ENCODE results near the gene MTRFR. TPM values are rescaled to one million over a fixed set of nuclear protein-coding genes. Genes with fewer than 3 reads are reported as not detected.
A peak's percentile ranks its signal among the peaks of the same experiment; 100 is the strongest.

The MTRFR gene
- total RNA-seq, 1 experiment from 2014 or later = 15.7 TPM

- TF ChIP-seq ERG (CRISPR knock-in tag; IDR thresholded peaks at IDR 0.05) = no peak
- TF ChIP-seq ZSCAN18 (CRISPR knock-in tag; IDR thresholded peaks at IDR 0.05) = no peak
Observed at GRCh38 chr12:123260081-123260480, 26.8 kb downstream of the MTRFR start (continued).

- Mint-ChIP-seq H3K36me3 (peaks cover 64% of the 10 kb centered on the region), H3K27ac (0 out of 2 replicates have a peak overlapping the region, but pooled peaks have one; percentile 20), H3K27me3 (ENCODE audit: low read depth) (no peaks in the 10 kb centered on the region), H3K4me1 (peaks cover 16% of the 10 kb centered on the region), H3K9me3 (no peaks in the 10 kb centered on the region), H3K4me3 (no peak overlapping the region)
- ATAC-seq = no peak
- CTCF ChIA-PET = interaction anchor here (1.0 to 1.3 kb wide), 2 partner anchors 9 kb away, joined by 3 read pairs; no protein-coding TSS in a partner anchor
- POLR2A ChIA-PET = no interaction called here
- TF ChIP-seq TEAD4 (CRISPR knock-in tag; IDR thresholded peaks at IDR 0.05) = no peak
- no peak for DNase-seq (ENCODE audit: low spot score)
Observed at GRCh38 chr12:123261196-123261595, 28.0 kb downstream of the MTRFR start.

- TF ChIP-seq ZMAT4 (CRISPR knock-in tag; IDR thresholded peaks at IDR 0.05) (no peak), E2F5 (CRISPR knock-in tag; IDR thresholded peaks at IDR 0.05) (no peak), KAT7 (CRISPR knock-in tag; IDR thresholded peaks at IDR 0.05; ENCODE audit: borderline replicate concordance) (no peak), ARID4B (CRISPR knock-in tag; IDR thresholded peaks at IDR 0.05; ENCODE audit: borderline replicate concordance) (no peak), TP53 (CRISPR knock-in tag; IDR thresholded peaks at IDR 0.05) (no peak), ZNF416 (CRISPR knock-in tag; IDR thresholded peaks at IDR 0.05) (no peak), USF1 (CRISPR knock-in tag; IDR thresholded peaks at IDR 0.05) (no peak), FOXK1 (CRISPR knock-in tag; IDR thresholded peaks at IDR 0.05) (no peak), IRF2 (CRISPR knock-in tag; IDR thresholded peaks at IDR 0.05; ENCODE audit: borderline replicate concordance, low read depth) (no peak), TCF7 (CRISPR knock-in tag; IDR thresholded peaks at IDR 0.05; ENCODE audit: low read depth) (no peak), PREB (CRISPR knock-in tag; IDR thresholded peaks at IDR 0.05; ENCODE audit: borderline replicate concordance) (no peak), NR1H2 (CRISPR knock-in tag; IDR thresholded peaks at IDR 0.05) (no peak), E2F4 (CRISPR knock-in tag; IDR thresholded peaks at IDR 0.05; ENCODE audit: borderline replicate concordance, low read depth) (no peak)
- no peak overlapping the region for H3K4me3 Mint-ChIP-seq
Observed at GRCh38 chr12:123263196-123263817, 30.1 kb downstream of the MTRFR start.

More at GRCh38 chr12:123263196-123263817, 30.1 kb downstream of the MTRFR start:
- Mint-ChIP-seq H3K27me3 (ENCODE audit: low read depth) (no peaks in the 10 kb centered on the region), H3K4me1 (peaks cover 25% of the 10 kb centered on the region), H3K27ac (no peak overlapping the region), H3K36me3 (peaks cover 63% of the 10 kb centered on the region), H3K9me3 (no peaks in the 10 kb centered on the region)
- ATAC-seq = no peak
- POLR2A ChIA-PET = no interaction called here
- no peak for DNase-seq (ENCODE audit: low spot score)
- CTCF ChIA-PET = interaction anchor here (0.6 kb wide), 1 partner anchor 1060 kb away, joined by 3 read pairs; the partner anchor contains the start of gene B3GNT4

Data from WTC11 (cell line).